ENCODE results near the gene KPNA2. TPM values are rescaled to one million over a fixed set of nuclear protein-coding genes. Genes with fewer than 3 reads are reported as not detected.
A peak's percentile ranks its signal among the peaks of the same experiment; 100 is the strongest.

Gene KPNA2
- total and polyA plus RNA-seq, 2 of the 13 experiments (the other 11 are each of a cell fraction or from before 2014, with no cell fraction given) = 111 to 305 TPM

DNA sequence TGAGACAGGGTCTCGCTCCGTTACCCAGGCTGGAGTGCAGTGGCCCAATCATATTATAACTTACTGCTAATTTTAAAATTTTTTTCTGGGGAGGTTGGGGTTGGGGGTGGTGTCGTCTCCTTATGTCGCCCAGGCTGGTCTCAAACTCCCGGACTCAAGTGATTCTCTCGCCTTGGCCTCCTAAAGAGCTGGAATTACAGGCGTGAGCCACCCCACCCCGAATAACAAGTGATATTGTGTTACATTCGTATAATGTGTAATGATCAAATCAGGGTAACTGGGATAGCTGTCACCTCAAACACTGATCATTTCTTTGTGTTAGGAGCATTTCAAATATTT is 16.2 kb upstream of the KPNA2 start:
- Histone ChIP-seq H3K79me2 (ENCODE audit: insufficient read depth, low read length) (no peaks in the 10 kb centered on the region), H3K9me3 (ENCODE audit: low read length) (no peaks in the 10 kb centered on the region), H3K4me3 (replicated peaks in 1 of 3; ENCODE audit: insufficient read depth in 1 of 3, low read depth in 2 of 3, low read length in 3 of 3) (peak overlapping the region; percentile 44 to 70 (median 46)), H3K4me2 (ENCODE audit: low read depth, low read length) (peak overlapping the region; percentile 63), H3K9ac (ENCODE audit: insufficient read depth, low read depth, low read length) (peak overlapping the region; percentile 45), H4K20me1 (ENCODE audit: insufficient read depth, low read length) (no peaks in the 10 kb centered on the region), H3K27me3 (ENCODE audit: control insufficient read depth in 1 of 2, insufficient read depth in 2 of 2, low read length in 2 of 2) (peaks cover 0 to 5% of the 10 kb centered on the region in 2 experiments; a peak in 1 of 5 replicates), H2AFZ (ENCODE audit: low read length) (no peak overlapping the region), H3K27ac (ENCODE audit: extremely low read length, insufficient read depth, low read length) (peak overlapping the region; percentile 13), H3K36me3 (replicated peaks in 1 of 2; ENCODE audit: control insufficient read depth in 1 of 2, insufficient read depth in 2 of 2, low read length in 2 of 2) (no peaks in the 10 kb centered on the region), H3K4me1 (ENCODE audit: insufficient read depth, low read length) (peaks cover 54% of the 10 kb centered on the region)
- ATAC-seq = no peak
- no TSS peak for BruUV-seq (replicated peaks)
- TF ChIP-seq HNF4A (CRISPR knock-in tag; IDR thresholded peaks at IDR 0.05) (no peak), ZNF816 (CRISPR knock-in tag; IDR thresholded peaks at IDR 0.05; ENCODE audit: borderline replicate concordance) (0 out of 2 replicates have a peak, but pooled peaks have one; percentile 2), ZNF460 (CRISPR knock-in tag; IDR thresholded peaks at IDR 0.05; ENCODE audit: borderline replicate concordance) (0 out of 2 replicates have a peak, but pooled peaks have one; percentile 6), CSRNP1 (CRISPR knock-in tag; IDR thresholded peaks at IDR 0.05) (no peak), ZMYM2 (CRISPR knock-in tag; IDR thresholded peaks at IDR 0.05) (peak; percentile 33; the same call in 1 of the 2 replicates), PRDM15 (CRISPR knock-in tag; IDR thresholded peaks at IDR 0.05) (0 out of 2 replicates have a peak, but pooled peaks have one; percentile 5), ONECUT2 (CRISPR knock-in tag; IDR thresholded peaks at IDR 0.05) (0 out of 2 replicates have a peak, but pooled peaks have one; percentile 3), HIC2 (CRISPR knock-in tag; IDR thresholded peaks at IDR 0.05; ENCODE audit: low read depth) (peak; percentile 10; the same call in 1 of the 2 replicates)
- TF ChIP-seq, protein P1, sequence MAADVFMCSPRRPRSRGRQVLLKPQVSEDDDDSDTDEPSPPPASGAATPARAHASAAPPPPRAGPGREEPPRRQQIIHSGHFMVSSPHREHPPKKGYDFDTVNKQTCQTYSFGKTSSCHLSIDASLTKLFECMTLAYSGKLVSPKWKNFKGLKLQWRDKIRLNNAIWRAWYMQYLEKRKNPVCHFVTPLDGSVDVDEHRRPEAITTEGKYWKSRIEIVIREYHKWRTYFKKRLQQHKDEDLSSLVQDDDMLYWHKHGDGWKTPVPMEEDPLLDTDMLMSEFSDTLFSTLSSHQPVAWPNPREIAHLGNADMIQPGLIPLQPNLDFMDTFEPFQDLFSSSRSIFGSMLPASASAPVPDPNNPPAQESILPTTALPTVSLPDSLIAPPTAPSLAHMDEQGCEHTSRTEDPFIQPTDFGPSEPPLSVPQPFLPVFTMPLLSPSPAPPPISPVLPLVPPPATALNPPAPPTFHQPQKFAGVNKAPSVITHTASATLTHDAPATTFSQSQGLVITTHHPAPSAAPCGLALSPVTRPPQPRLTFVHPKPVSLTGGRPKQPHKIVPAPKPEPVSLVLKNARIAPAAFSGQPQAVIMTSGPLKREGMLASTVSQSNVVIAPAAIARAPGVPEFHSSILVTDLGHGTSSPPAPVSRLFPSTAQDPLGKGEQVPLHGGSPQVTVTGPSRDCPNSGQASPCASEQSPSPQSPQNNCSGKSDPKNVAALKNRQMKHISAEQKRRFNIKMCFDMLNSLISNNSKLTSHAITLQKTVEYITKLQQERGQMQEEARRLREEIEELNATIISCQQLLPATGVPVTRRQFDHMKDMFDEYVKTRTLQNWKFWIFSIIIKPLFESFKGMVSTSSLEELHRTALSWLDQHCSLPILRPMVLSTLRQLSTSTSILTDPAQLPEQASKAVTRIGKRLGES (CRISPR knock-in tag; IDR thresholded peaks at IDR 0.05; ENCODE audit: borderline replicate concordance) = 0 out of 2 replicates have a peak, but pooled peaks have one; percentile 2
- WGBS (ENCODE audit: low lambda C conversion rate) = 11% methylated on average over 9 of the region's 9 CpGs
- CTCF ChIA-PET (ENCODE audit: low intra/inter-chr PET ratio, low total read pairs) = no interaction called here
- intact Hi-C loops (cut with micrococcal nuclease; ENCODE audit: unreplicated experiment) = no loop called here
- no peak for DNase-seq (ENCODE audit: low spot score)
- in situ Hi-C loops (cut with HindIII; ENCODE audit: extremely low pct_ligation_motif_present, low pct_unique_long_range_greater_than_20kb) = no loop called here
- FAIRE-seq = no peak
- POLR2A ChIA-PET = interaction anchor here (0.8 to 2.1 kb wide), 14 partner anchors 10 to 493 kb away, joined by 3 to 44 read pairs (median 4); partner anchors contain the start of genes BPTF, C17orf58, KPNA2 and NOL11

Data from HepG2 (cell line).